Measurements from ENCODE around the gene MINDY4.
"Not testable (repeated sequence)": the region's sequence is repeated elsewhere in the genome, so short reads cannot be mapped to it uniquely, and the experiment has no call there.

MINDY4 gene

DNA sequence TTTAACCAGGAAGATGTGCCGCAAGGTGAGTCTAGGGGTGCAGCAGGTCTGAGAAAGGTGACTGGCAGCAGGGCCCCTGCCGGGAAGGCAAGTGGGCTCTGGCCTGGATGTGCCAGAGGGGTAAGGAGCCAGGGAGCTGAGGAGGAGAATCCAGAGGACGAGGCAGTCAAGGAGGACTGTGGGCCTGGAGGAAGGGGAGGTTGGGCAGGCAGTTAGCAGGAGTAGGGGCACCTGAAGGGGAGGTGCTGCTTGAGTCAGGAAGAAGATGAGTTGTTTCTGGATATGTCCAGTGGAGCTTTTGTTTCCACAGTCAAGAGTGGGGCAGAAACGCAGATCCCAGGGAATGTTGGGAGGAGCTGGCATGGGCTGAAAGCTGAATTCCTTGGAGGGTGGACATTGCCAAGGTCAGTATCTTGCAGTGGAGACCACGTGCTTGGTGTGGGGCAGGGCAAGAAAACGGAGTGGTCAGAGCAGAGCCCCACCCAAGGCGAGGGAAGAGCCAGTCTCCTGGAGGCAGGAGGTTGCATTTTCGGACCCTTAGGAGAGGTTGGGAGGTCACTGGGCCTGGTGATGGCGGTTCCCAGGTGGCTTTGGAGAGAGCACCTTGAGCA lies 34.0 kb downstream of the MINDY4 start:
- DNase-seq, result no peak

DNA sequence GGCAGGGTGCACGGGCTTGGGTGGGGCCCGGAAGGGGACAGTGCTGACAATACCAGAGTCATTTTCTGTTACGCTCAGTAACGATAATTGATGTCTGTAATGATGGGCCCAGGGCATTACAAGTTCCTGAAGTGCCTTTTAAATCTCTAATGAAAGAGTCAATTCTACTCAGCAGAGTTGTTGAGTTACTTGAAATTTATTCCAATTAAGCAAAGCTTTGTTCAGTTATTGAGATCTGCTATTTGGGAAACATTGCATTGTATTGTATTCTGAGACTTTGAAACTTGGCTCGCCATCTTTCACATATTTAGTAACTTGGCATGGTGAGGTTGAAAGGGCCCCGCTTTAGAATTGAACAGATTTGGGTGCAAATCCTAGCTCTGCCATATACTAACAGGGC lies 34.7 kb downstream of the MINDY4 start:
- peak in 1 of 3 experiments; percentile 15 for DNase-seq

DNA sequence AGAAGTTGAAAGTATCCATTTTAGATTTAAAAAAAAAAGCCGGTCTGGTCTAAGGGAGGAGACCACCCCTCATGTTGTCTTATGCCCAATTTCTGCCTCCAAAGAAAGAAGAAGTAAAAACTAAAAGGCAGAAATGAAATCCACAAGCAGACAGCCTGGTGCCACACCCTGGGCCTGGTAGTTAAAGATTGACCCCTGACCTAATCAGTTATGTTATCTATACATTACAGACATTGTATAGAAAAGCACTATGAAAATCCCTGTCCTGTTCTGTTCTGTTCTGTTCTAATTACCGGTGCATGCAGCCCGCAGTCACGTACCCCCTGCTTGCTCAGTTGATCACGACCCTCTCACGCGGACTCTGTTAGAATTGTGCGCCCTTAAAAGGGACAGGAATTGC lies 36.3 kb downstream of the MINDY4 start:
- DNase-seq, result not testable (repeated sequence)

DNA sequence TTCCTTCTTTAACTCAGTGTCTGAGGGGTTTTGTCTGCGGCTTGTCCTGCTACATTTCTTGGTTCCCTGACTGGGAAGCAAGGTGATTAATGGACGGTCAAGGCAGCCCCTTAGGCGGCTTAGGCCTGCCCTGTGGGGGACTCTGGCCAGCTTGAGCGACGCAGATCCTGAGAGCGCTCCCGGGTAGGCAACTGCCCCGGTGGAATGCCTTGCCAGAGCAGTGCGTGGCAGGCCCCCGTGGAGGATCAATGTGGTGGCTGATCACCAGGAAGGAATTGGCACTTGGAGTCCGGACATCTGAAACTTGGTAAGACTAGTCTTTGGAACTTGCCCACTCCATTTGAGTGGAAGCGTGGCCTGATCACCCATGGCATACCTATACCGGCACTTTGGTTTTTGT lies 36.7 kb downstream of the MINDY4 start:
- not testable (repeated sequence) for DNase-seq

DNA sequence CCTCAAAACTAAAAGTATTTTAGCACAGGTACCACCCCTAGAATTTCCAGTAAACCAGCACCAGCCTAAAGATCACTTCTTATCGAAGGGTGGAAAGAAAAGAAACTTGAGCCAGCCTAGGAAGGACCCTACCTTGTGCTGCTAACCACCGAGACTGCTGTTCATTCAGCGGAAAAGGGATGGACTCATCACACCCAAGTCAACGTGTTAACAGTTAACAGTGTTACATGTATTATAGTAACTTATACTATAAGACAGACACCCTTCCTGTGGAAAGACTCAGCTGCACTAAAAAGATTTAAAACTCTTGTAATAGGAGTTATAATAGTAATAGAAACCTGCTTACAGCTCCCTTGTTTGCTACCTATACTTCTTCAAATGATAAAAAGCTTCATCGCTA lies 39.8 kb downstream of the MINDY4 start:
- no peak for DNase-seq

DNA sequence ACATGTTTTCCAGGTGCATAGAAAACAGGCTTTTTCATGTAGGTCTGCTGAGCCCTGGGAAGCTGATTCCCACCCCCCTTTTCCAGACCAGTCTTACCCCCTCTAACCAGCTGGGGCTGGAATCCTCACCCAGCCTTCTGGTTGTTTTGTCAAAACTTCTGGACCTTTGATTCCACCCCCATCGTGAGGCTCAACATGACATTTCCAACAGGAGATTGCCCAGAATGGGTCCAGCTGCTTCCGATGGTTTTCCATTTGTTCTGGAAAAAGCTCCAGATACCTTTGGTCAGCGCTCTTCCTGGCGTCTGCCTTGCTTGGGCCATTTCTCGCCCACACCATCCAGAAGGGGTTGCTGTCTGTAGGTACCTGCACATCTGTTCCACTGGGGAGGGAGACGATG lies 41.5 kb downstream of the MINDY4 start:
- no peak for DNase-seq

DNA sequence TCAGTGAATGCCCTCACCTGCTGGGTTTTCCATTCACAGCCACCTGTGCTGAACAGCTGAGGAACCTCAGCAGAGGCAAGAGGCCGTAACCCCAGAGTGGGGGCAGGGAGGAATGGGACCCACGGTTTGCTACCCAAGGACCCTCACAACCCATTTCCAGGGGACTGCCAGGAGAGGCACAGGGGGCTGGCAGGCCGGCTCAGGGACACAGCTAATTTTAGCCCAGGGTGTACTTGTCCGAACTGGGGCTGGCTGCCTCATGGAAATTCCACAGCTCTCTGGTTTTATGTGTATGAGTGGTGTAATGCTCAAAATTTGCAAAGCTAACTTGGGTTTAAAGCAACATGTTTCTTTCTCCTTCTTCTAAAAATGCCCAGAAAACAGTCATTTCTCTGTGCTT lies 42.2 kb downstream of the MINDY4 start:
- no peak for DNase-seq

DNA sequence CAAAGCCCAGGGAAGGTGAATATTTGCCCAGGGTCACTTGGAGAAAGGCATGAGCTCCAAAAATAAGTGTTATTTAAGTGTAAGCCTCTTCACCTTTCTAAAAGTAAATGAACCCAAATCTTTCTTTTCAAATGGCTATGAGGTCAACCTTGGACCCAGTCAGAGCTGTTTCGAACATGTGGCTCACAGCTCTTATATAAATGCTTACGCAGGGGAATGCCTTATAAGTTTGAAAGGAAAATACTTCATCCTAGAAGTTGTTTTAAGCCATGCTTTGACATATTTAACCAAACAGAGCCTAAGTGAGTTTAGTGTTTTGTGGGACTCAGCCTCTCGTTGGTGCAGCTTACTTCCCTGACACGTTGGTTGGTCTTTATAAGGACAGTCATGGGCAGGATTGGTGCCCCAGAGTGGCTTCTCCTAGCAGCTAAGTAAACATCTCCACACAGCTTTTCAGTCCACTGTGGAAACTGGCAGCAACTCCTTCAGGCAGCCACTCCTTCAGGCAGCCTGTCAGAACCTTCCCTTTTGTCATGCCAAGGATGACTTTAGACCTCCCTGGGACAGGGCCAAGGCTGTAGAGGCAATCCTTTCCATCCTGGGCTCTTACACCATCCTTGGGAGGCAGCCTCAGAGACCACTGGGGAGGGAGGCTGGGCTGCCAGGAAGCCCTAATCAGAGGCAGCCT lies 43.6 kb downstream of the MINDY4 start:
- DNase-seq, result peak in 1 of 3 experiments; percentile 11

DNA sequence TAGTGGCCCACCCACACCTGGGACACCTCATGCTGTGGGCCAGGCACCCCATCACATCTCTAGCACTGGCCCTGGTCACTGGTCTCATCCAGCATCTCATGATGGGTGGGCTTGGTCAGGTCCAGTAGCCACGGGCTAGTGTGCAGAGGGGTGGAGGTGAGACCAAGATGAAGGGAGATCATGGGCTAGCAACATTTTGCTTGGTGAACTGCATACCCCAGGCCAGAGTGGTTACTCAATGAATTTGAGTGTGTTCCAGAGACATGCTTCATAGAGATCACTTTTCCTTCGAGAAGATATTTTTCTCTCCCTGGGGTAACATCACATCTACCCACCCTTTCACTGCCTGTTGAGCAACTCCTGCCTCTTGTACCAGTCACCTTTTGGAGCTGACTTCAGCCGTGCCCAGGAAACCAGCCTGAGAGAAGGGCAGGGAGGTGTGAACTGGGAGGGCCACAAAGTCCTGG lies 44.2 kb downstream of the MINDY4 start:
- no peak for DNase-seq

DNA sequence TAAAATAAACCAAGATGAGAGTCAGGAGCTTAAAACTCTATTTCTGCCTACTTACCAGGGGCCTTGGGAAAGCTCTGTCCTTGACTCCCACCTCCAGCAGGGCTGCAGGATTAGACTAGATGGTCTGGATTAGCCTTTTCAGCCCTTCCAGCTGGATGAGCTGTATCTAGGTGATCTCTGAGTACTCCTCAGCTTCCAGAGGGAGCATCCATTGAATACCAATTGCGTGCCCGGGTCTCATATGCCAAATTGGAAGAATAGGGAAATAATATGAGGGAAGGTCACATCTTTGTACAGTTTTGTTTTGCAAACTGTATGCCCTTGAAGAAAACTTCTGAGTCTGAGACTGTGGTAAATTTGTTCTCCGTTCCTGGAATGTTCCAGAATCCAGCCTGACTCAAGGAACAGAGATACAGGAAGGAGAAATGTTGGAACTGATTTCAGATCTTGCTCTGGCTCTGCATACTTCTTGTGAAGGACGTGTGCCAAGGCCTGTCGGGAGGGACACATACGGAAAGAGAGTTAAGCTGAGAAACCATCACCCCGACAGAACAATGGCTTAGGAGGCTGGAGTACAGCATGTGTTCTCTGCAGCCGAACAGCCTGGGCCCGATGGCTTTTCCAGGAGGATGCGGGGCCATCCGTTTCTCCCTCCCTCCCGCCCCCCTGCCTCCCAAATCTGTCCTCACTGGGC lies 44.9 kb downstream of the MINDY4 start:
- no peak for DNase-seq

DNA sequence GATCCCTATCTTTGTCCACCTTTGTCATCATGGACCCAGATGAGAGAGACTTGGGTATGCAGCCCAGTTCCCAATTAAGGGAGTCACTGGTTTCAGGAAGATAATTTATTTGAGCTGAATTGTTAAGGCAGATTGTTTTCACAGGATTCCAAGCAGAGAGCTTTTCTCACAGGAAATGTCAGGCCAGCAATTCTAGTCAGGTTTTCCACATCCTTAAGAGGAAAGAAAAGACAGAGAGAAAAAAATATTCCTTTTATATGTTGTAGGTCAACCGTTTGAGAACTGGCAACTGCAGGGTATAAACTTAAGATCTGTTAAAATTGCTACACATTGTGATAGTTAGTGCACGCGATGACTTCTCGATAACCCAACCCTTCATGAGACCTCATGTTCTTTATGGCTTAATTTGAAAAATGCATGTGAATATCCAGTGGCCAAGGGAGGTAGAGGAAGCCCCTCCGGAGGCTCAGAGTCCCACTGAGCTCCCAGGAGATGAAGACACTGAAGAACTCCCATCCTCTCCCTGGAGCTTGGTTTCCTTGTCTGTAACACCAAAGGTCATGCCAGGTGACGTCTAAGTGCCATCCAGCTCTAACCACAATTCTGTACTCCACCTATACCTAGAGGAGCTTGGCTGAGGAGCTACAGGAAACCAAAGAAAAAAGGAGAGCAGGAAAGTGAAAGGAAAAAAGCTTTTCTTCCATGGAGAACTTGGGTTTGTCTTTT lies 45.6 kb downstream of the MINDY4 start:
- DNase-seq, result peak in 1 of 3 experiments; percentile 7

DNA sequence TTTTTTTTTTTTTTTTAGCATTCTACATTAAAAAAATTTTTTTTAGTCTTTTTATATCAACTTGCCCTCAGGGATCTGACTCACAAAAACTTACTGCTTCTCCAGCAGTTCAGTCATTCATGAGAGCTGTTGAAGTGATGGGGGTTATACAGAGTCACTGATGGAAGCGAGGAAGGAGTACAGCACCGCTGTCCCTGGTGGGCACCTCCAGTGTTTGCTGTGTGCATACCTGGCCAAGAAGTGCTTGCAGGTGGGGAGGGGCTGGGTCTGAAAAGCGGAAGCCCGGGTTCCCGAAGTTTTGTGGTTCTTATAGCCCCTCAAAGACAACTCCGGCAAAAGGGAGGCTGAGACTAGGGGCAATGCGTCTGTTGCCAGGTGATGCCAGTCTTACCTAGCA lies 46.2 kb downstream of the MINDY4 start:
- no peak for DNase-seq

DNA sequence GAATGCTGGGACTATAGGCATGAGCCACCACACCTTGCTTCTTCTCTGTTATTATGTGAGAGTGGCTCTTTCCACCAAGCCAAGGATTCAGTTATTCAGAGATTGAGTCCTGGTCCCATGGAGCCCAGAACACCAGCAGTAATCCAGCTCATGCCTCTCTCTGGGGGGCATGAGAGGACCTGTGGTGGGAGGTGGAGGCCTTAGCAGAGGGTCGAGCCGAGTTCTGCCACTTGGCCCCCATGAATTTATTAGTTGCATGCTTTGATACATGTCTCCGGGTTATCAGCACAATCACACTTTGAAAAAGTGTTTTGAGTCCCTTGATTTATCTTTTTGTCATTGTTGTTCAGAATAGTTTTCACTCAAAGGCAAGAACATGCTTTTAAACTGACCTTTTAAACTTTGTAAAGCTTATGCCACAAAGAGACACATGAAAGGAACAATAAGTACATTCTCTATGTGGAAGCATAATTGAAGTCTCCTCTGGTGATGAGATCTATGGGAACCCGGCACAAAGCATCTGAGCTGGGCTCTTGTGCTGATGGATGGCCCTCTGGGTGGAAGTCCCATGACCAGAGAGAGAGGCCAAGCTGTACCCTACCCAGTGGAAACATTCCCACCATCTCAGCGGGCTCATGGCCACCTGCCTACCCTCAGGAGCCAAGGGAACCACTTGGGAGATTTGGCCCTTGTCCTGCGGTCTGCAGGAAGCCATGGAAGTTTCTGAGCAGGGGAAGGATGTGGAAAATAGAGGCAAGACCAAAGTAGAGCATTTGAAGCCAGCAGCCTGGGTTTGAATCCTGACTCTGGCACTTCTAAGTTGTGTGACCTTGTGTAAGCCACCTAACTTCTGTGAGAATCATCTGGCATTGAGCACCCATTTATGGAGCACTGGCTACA lies 53.9 kb downstream of the MINDY4 start:
- DNase-seq, result no peak

DNA sequence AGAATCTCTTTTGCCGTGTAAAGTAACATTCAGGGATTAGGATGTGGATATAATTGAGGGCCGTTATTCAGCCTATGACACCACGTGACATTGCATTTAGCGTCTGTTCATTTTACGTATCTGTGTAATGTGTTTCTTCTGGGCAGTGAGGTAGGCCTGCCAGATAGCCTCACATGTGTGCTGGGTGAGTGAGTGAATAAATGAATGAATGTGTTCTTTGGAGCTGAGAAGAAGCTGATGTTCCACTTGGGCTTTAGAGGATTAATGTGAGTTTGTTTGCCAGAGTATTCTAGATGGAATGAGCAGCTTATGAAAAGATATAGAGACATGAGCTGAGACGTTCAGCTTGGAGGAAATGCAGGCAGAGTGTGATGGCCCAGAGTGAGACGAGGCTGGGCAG lies 55.0 kb downstream of the MINDY4 start:
- DNase-seq, result no peak

DNA sequence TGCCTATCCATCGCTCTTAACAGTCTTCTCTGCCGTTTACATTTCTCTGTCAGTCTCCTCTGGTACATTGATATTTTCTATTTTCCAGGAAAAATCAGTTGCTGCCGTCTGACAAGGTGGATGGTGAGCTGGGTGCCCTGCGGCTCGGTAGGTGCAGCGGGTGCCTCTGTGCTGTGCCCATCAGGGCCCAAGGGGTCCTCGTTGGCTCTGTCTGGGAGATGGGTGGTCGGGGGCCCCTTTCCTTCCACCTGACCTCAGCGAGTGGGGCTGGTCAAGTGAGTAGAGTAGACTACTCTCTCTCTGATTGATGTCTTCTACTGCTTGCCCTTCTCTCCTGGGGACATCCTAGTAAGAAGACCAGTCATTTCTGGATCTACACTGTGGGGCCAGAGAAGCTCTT lies 57.4 kb downstream of the MINDY4 start:
- no peak for DNase-seq

DNA sequence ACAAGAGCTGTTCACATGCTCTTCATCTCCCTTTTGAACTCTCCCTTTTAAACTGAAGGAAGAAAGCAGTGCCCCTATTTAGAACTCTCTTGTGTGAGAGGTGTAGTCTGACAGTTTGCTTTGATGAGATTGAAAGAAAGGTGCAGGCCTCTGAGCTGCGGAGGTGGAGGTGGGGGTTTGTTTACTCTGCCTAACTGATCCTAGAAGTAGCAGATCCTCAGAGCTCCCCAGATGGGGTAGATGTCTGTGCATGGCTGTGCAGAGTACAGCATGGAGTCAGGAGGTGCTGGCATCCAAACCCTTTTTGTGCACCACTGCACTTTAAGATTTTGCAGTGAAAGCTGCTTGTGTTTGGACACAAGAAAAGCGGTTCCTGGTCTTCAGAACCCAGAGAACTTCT lies 58.3 kb downstream of the MINDY4 start:
- peak in 1 of 3 experiments; percentile 28 for DNase-seq

DNA sequence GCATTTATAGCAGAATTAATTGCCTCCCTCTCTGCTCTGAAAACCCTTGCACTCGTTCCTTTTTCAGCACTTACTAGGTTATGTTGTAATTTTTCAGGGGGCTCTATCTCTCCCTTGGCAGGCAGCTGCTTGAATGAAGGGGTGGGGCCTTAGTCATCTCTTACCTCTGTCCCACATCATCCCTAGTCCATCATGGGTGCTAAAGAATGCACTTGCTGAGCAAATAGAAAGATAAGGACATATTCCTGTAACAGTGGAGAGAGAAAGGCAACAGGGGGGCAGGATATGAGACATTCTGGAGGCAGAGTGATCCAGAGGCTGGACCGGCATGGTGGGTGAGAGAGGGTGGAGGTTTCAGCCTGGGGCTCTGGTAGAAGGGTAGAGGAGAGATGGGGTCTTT lies 60.0 kb downstream of the MINDY4 start:
- no peak for DNase-seq

DNA sequence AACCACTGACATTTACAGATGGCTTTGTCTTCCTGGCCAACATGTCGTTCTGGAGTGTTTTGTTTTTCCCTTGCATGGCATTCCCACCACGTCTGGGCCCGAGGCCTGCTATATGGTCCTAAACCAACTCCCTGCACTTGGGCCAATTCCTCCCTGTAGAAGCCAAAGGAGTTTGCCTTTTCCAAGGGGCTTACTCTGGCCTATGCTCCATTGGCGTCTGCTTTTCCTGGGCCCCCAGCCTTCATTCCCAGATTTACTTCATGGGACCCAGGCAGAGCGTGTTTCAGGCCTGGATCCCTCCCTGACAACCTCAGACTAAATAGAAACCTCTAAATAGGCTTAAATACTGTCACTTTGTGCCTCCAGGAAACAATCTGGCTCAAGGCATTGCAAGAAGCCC lies 60.7 kb downstream of the MINDY4 start:
- DNase-seq, result no peak

DNA sequence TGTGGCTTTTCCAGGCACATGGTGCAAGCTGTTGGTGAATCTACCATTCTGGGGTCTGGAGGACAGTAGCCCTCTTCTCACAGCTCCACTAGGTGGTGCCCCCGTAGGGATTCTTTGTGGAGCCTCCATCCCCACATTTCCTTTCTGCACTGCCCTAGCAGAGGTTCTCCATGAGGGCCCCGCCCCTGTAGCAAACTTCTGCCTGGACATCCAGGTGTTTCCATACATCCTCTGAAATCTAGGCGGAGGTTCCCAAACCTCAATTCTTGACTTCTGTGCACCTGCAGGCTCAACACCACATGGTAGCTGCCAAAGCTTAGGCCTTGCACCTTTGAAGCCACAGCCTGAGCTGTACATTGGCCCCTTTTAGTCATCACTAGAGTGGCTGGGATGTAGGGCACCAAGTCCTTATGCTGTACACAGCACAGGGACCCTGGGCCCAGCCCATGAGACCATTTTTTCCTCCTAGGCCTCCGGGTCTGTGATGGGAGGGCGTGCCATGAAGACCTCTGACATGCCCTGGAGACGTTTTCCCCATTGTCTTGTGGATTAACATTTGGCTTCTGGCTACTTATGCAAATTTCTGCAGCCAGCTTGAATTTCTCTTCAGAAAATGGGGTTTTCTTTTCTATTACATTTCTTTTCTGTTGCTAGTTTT lies 62.9 kb downstream of the MINDY4 start:
- not testable (repeated sequence) for DNase-seq

DNA sequence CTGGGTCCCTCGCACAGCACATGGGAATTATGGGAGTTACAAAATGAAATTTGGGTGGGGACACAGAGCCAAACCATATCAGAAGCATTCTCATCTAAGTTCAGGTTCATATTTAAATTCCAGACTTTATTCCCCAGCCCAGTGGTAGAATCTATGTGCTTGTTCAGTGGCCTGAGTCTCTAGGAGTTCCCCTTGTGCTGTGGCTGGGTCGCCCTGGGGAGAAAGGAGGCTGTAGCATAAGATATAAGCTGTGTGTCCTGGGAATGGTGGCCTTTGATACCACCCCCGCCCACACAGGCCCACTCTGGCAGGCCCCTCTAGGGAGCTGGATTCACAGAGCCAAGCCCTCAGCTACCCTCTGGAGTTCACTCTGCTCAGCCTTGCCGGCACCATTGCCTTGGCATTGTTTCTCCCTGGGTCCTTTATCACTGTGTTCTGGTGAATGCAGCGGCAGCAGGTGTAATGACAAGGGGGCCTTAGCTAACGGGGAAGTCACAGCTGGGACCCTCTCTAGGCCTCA lies 64.2 kb downstream of the MINDY4 start:
- DNase-seq, result no peak

DNA sequence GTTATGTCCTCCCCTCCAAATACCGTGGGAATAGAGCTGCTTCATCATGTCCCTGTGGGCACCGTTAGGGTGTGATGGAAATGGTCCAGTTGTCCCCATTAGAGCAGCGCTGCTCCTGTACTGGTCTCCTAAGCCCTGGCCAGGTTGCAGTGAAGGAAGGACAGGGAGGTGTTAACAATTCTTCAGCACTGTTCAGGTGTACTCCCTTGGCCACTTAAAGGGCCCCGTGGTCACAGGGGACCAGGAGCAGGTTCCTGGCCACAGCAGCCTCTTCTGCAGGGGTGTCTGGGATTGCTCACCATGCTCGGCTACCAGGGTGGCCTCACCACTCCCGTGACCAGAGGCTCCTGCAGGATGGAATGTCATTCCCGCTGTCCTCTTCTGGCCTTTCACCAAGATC lies 65.8 kb downstream of the MINDY4 start:
- no peak for DNase-seq

DNA sequence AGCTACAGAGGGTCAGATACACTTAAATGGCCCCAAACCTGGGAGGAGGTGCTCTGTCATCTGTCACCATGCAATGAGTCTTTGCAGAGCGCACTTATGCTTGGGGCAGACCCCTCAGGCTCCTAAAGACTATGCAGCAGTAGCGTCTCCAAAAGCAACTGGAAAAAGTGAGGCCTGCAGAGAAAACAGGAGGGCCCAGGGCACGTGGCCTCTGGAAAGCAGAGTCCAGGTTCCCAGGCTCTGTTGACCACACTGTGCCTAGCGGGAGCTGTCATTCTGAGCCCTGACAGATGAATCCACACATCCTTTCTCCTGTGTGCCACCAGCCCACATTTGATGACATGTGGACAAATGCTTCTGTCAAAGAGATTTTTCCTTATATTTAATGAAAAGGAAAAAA lies 66.4 kb downstream of the MINDY4 start:
- no peak for DNase-seq

All from NCI-H1417 (cell line).